Testis (tissue), 3 donors: ENCODE data around the gene SCGB2B2. TPM values are rescaled to one million over a fixed set of nuclear protein-coding genes. Genes with fewer than 3 reads are reported as not detected.
"Not testable (repeated sequence)": the region's sequence is repeated elsewhere in the genome, so short reads cannot be mapped to it uniquely, and the experiment has no call there.

Experiments
- DNase-seq: peaks from one replicate; pipeline ENCODE4 v3.0.0-alpha.2; 2019
- H3K27ac ChIP-seq, 2 donors: fragments of 200-600 bp; sonication (generic); one replicate each; pipeline ENCODE4 v1.5.1; 2019
- H3K27me3 ChIP-seq: fragments of 200-600 bp; sonication (generic); one replicate; pipeline ENCODE4 v1.5.1; 2019
- H3K36me3 ChIP-seq: fragments of 200-600 bp; sonication (generic); one replicate; pipeline ENCODE4 v1.5.1; 2017; ENCODE audit warnings: low read depth; ENCODE audit errors: missing control alignments
- H3K4me1 ChIP-seq: fragments of 200-600 bp; sonication (generic); one replicate; pipeline ENCODE4 v1.5.1; 2019
- H3K4me3 ChIP-seq, 2 donors: fragments of 200-600 bp; sonication (generic); one replicate each; pipeline ENCODE4 v1.5.1; 2017 to 2019
- H3K9me3 ChIP-seq: fragments of 200-600 bp; sonication (generic); one replicate; pipeline ENCODE4 v1.5.1; 2017
- POLR2A ChIP-seq: fragments of 450-650 bp; IDR thresholded peaks from one replicate; pipeline ENCODE4 v1.6.1; 2017; ENCODE audit warnings: antibody characterized with exemption, mild to moderate bottlenecking, moderate library complexity
- WGBS, 2 donors: methylation state at CpG; one replicate each; pipeline ENCODE4 v1.1.5; 2018; 5-methylcytosine and 5-hydroxymethylcytosine counted together
- intact Hi-C: fragments of 100-400 bp; cut with DNase I; formaldehyde crosslinking; loops from one replicate; pipeline ENCODE4 v1.15.1; 2023; ENCODE audit warnings: low total_unique reads
- polyA plus RNA-seq: library from polyadenylated mRNA; stranded (reverse); fragments of 350-450 nt; fragmentation: Illumina TruSeq; extraction: RNeasy Lipid Tissue Mini Kit (QIAGEN cat#74804); gene quantifications from one replicate; pipeline ENCODE4 v1.2.3, GENCODE V29; 2014; ENCODE audit warnings: low read depth, low replicate concordance; ENCODE audit not compliant: insufficient read depth
- total RNA-seq, 2 donors: library from RNA; depleted of rRNA; stranded (reverse); fragments of >200 nt; gene quantifications; one replicate each; pipeline ENCODE4 v1.2.3, GENCODE V29; 2016
- TF ChIP-seq, protein P1 (sequence below), 3 experiments: fragments of 450-650 bp in 2 of 3; fragments of 200-600 bp in 1 of 3; sonication (generic) in 1 of 3; IDR thresholded peaks; one replicate each; pipeline ENCODE4 v1.5.1; 2016 to 2019; ENCODE audit warnings: antibody characterized with exemption in 3 of 3, mild to moderate bottlenecking in 2 of 3, moderate library complexity in 1 of 3

Gene SCGB2B2
- total and polyA plus RNA-seq, 3 donors from 2014 or later, result 1.5 to 4.4 (median 3.3) TPM

DNA sequence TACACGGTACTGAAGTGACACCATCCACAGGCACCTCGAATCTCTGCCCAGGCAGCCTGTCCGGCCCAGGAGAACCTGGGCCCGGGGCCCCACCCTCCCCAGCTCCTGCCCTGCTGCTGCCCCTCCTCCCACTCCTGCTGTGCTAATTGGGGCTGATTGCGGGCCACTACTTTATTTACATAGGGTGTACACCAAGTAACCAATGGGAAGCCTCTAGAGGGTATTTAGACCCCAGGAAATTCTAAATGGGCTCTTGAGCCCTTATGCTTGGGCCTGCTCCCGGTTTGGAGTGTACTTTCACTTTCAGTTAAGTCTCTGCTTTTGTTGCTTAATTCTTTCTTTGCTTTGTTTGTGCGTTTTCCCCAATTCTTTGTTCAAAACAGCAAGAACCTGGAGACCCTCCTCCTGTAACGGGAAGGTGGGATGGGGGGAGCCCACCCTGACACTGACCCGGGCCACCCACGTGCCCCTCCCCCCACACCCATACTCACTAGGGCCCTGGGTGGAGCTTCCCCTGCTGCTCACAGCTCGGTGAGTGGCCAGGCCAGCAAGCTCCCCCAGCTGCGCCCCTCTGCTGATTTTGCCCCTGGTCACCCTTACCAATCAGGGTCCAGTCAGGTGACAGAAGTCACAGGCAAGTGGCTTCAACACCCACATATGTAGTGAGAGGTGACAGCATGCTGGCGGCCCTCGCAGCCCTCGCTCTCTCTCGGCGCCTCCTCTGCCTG is 9.4 kb downstream of the SCGB2B2 start:
- no peak for DNase-seq
- intact Hi-C loops, result no loop called here
- WGBS, 2 donors, result 55 to 60% methylated on average over 17 of the region's 17 CpGs

DNA sequence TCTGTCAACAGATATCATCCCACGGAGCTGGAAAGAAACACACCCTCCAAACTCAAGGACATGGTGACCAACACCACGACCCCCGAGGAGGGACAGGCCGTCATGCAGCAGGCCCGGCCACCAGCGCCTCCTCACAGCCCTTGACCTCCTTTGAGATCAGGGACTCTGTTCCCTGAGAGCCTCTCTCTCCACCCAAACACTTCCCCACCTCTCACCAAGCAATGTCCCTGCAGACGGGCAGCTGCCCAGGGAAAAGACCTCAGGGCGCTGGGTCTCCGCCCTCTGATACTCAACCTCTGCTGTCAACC is 10.0 kb downstream of the SCGB2B2 start:
- peaks cover 6% of the 10 kb centered on the region for H3K4me1 ChIP-seq
- DNase-seq, result no peak
- H3K9me3 ChIP-seq, result no peaks in the 10 kb centered on the region
- no peaks in the 10 kb centered on the region for H3K27me3 ChIP-seq
- H3K4me3 ChIP-seq, result peak overlapping the region in 1 of 2 donors; percentile 41
- no peaks in the 10 kb centered on the region for H3K36me3 ChIP-seq
- no peak for TF ChIP-seq POLR2A
- TF ChIP-seq, protein P1, sequence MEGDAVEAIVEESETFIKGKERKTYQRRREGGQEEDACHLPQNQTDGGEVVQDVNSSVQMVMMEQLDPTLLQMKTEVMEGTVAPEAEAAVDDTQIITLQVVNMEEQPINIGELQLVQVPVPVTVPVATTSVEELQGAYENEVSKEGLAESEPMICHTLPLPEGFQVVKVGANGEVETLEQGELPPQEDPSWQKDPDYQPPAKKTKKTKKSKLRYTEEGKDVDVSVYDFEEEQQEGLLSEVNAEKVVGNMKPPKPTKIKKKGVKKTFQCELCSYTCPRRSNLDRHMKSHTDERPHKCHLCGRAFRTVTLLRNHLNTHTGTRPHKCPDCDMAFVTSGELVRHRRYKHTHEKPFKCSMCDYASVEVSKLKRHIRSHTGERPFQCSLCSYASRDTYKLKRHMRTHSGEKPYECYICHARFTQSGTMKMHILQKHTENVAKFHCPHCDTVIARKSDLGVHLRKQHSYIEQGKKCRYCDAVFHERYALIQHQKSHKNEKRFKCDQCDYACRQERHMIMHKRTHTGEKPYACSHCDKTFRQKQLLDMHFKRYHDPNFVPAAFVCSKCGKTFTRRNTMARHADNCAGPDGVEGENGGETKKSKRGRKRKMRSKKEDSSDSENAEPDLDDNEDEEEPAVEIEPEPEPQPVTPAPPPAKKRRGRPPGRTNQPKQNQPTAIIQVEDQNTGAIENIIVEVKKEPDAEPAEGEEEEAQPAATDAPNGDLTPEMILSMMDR (IDR thresholded peaks at IDR 0.05), result no peak
- no peak overlapping the region for H3K27ac ChIP-seq
- intact Hi-C loops, result no loop called here
- WGBS, 2 donors, result 57 to 72% methylated on average over 3 to 9 of the region's 9 CpGs

More for the DNA sequence above, 9.4 kb downstream of the SCGB2B2 start:
- Histone ChIP-seq H3K27ac (no peak overlapping the region), H3K4me1 (peaks cover 6% of the 10 kb centered on the region), H3K4me3 (peak overlapping the region; percentile 6 to 41), H3K27me3 (no peaks in the 10 kb centered on the region), H3K9me3 (no peaks in the 10 kb centered on the region), H3K36me3 (no peaks in the 10 kb centered on the region)
- TF ChIP-seq POLR2A, result no peak
- TF ChIP-seq, protein P1 (IDR thresholded peaks at IDR 0.05), result no peak

DNA sequence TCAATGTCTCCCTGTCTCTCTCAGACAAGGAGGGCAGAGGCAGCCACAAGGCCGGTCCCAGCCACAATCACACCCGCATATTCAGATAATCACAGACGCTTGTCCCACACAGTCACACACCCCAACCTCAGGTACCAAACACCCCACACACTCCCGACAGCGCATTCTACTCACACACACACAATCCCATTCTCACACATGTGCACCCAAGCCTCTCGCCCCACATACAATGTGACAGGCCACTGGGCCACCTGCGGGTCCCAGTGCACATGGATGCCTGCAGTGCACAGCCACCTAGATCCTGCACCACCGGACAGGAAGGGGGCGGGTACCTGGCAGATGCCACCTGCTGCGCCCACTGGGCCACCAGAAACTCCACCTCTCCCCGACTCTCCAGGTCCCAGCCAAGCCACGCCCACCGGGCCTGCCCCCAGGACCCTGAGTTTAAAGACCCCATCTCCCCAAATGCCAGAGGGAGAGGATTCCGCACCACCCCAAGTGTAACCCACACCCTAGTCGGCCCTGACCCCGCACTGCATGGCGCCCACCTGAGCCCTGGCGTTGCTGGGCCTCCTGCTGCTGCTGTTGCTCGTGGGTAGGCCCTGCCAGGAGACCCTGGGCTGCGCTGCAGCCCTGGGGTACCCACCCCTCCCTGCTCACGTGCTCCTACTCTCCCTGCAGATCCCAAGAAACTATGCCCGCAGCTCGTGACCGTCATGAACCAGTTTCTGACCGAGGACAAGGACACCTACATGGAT is 10.6 kb downstream of the SCGB2B2 start:
- Histone ChIP-seq H3K4me1 (peaks cover 6% of the 10 kb centered on the region), H3K27me3 (no peaks in the 10 kb centered on the region), H3K4me3 (no peak overlapping the region), H3K36me3 (no peaks in the 10 kb centered on the region), H3K9me3 (no peaks in the 10 kb centered on the region), H3K27ac (no peak overlapping the region)
- intact Hi-C loops, result no loop called here
- no peak for TF ChIP-seq POLR2A
- TF ChIP-seq, protein P1 (IDR thresholded peaks at IDR 0.05), result no peak
- WGBS, 2 donors, result 94 to 95% methylated on average over 6 to 25 of the region's 25 CpGs
- DNase-seq, result no peak

DNA sequence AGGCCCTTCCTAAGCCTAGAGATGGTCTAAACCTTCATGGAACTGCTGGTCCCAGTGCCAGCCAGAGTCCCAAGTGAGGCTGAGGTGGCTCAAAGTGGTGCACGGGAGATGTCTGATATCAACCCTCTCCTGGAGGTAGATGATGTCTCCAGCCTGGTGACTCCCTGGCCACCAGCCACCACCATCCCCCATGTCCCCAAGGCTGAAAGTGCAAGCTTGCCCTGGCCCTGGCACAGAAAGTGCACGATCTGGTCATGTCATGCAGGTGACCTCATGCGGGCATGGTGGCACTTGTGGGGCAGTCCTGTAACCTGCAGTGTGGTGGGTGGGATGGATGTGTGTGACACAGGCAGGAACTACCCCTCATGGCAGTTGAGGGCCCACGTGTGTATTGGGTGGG is 11.7 kb downstream of the SCGB2B2 start:
- DNase-seq, intact Hi-C loops, H3K9me3 ChIP-seq, H3K4me3 ChIP-seq, H3K27me3 ChIP-seq, H3K27ac ChIP-seq, H3K4me1 ChIP-seq, H3K36me3 ChIP-seq: not testable (repeated sequence)
- WGBS, 2 donors, result 78 to 88% methylated on average over 4 of the region's 4 CpGs

DNA sequence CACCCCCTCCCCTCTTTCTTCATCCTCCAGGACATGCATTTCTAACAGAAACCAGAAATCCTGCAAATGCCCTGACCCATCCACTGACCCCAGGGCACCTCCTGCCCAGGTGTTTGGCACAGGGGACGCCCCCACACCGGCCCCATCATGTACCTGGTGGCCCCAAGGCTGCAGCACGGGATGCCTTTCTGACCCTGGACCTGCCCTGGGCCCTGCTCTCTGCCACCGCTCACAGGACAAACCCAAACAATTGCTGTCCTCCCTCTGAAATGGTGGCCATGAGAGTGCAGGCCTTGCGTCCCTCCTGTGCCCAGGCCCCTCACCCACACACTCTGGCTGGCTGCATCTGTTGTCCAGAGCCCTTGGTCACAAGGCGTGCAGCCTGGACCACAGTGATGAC is 12.1 kb downstream of the SCGB2B2 start:
- no peaks in the 10 kb centered on the region for H3K9me3 ChIP-seq
- intact Hi-C loops, result no loop called here
- no peaks in the 10 kb centered on the region for H3K27me3 ChIP-seq
- H3K4me1 ChIP-seq, result peaks cover 6% of the 10 kb centered on the region
- DNase-seq, result no peak
- H3K36me3 ChIP-seq, result no peaks in the 10 kb centered on the region
- H3K27ac ChIP-seq, result no peak overlapping the region
- WGBS, 2 donors, result 67 to 89% methylated on average over 3 to 6 of the region's 6 CpGs
- no peak for TF ChIP-seq POLR2A
- TF ChIP-seq, protein P1 (IDR thresholded peaks at IDR 0.05), result no peak
- H3K4me3 ChIP-seq, result no peak overlapping the region
